ENCODE measurements around the gene SUN1. TPM values are rescaled to one million over a fixed set of nuclear protein-coding genes. Genes with fewer than 3 reads are reported as not detected.

SUN1 gene
- total and polyA plus RNA-seq, 2 of the 8 experiments (the other 6 are each of a cell fraction or from before 2014, with no cell fraction given) = 108 to 158 TPM

DNA sequence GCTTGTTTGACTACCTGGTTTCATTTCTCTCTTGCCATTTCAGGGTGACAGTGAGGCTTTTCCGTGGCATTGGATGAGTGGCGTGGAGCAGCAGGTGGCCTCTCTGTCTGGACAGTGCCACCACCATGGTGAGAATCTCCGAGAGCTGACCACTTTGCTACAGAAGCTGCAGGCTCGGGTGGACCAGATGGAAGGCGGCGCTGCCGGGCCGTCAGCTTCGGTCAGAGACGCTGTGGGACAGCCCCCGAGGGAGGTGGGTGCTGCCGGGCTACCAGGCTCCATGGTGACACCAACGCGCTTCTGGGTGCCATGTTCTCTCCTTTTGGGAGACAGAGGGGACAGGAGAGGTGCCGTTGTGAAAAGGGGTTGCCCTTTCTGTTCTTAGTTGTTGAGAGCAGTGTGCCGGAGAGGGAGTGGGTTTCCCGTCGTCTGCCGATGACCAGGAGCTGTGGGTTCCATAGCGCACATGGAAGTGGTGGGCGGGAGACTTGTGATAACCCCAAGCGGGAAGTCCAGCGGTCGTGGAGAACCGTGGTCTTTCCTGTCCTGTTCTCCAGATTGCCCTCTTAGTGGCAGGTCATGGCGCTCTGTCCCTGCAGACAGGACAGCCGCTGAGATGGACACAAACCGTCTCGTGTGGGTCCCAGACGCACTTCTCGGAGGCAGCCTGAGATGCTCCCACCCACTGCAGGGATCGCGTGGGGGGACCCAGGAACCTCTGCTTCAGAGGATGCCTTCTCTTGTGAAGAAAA is 21.3 kb downstream of the SUN1 start (continued):
- TF ChIP-seq RNF2 (IDR thresholded peaks at IDR 0.05; ENCODE audit: borderline replicate concordance, low read depth, low read length, missing control alignments, poor library complexity, severe bottlenecking) (no peak), POLR2A (IDR thresholded peaks at IDR 0.05; ENCODE audit: control extremely low read depth in 1 of 2, low read depth in 2 of 2, low read length in 2 of 2) (no peak)
